ENCODE results near the gene SEZ6.

GRCh38 chr17:29016345-29017210 is 10.7 kb upstream of the SEZ6 start:
- no peak for TF ChIP-seq POLR2A (IDR thresholded peaks at IDR 0.05)
- TF ChIP-seq CTCF (IDR thresholded peaks at IDR 0.05) = no peak

All from heart left ventricle (tissue), 13 donors.